GM12873 (cell line): ENCODE data around the gene REX1BD.

ENCODE experiments used
- CTCF ChIP-seq: IDR thresholded peaks from 2 replicates; pipeline ENCODE4 v1.5.1; 2012; ENCODE audit warnings: low read depth, mild to moderate bottlenecking, moderate library complexity, low read length, control low read depth; ENCODE audit not compliant: insufficient read depth; ENCODE audit errors: missing control alignments

REX1BD gene

GRCh38 chr19:18603958-18604819 is 15.6 kb downstream of the REX1BD start:
- no peak for TF ChIP-seq CTCF

GRCh38 chr19:18604820-18605159 is 16.2 kb downstream of the REX1BD start:
- TF ChIP-seq CTCF, result no peak

- TF ChIP-seq CTCF, result no peak
Observed at GRCh38 chr19:18605196-18605545, 16.6 kb downstream of the REX1BD start.

GRCh38 chr19:18605546-18606280 is 17.1 kb downstream of the REX1BD start:
- TF ChIP-seq CTCF, result no peak

- no peak for TF ChIP-seq CTCF
Observed at GRCh38 chr19:18606281-18607225, 18.0 kb downstream of the REX1BD start, which contains the start of gene CRLF1. CRLF1 (minus strand) TSS chr19:18606799; CDS start chr19:18606656, 143 bp downstream.

GRCh38 chr19:18607226-18608101 is 18.9 kb downstream of the REX1BD start:
- TF ChIP-seq CTCF, result no peak
